ENCODE data around the gene ZNF234.
"Not testable (repeated sequence)": the region's sequence is repeated elsewhere in the genome, so short reads cannot be mapped to it uniquely, and the experiment has no call there.

Gene ZNF234

GRCh38 chr19:44202974-44203373, 61.6 kb downstream of the ZNF234 start:
- ATAC-seq: no peak
- TF ChIP-seq GLIS3 (CRISPR knock-in tag; IDR thresholded peaks at IDR 0.05) (no peak), CSRNP3 (CRISPR knock-in tag; IDR thresholded peaks at IDR 0.05) (no peak), CREB5 (CRISPR knock-in tag; IDR thresholded peaks at IDR 0.05; ENCODE audit: low read depth) (no peak), TOX (CRISPR knock-in tag; IDR thresholded peaks at IDR 0.05; ENCODE audit: borderline replicate concordance) (no peak), TCF4 (CRISPR knock-in tag; IDR thresholded peaks at IDR 0.05; ENCODE audit: borderline replicate concordance) (no peak), ZFP30 (CRISPR knock-in tag; IDR thresholded peaks at IDR 0.05) (no peak), ESRRG (CRISPR knock-in tag; IDR thresholded peaks at IDR 0.05) (no peak), ZNF8 (CRISPR knock-in tag; IDR thresholded peaks at IDR 0.05) (no peak), OSR1 (CRISPR knock-in tag; IDR thresholded peaks at IDR 0.05) (no peak), SNAI2 (CRISPR knock-in tag; IDR thresholded peaks at IDR 0.05) (no peak), ZNF565 (CRISPR knock-in tag; conservative IDR thresholded peaks at IDR 0.05; ENCODE audit: low read depth) (no peak), RARB (CRISPR knock-in tag; IDR thresholded peaks at IDR 0.05) (no peak), ISL1 (CRISPR knock-in tag; IDR thresholded peaks at IDR 0.05) (no peak), CSDC2 (CRISPR knock-in tag; IDR thresholded peaks at IDR 0.05) (no peak), BACH2 (CRISPR knock-in tag; IDR thresholded peaks at IDR 0.05; ENCODE audit: borderline replicate concordance) (no peak), ZFP3 (CRISPR knock-in tag; IDR thresholded peaks at IDR 0.05) (no peak)
- TF ChIP-seq, protein P1, sequence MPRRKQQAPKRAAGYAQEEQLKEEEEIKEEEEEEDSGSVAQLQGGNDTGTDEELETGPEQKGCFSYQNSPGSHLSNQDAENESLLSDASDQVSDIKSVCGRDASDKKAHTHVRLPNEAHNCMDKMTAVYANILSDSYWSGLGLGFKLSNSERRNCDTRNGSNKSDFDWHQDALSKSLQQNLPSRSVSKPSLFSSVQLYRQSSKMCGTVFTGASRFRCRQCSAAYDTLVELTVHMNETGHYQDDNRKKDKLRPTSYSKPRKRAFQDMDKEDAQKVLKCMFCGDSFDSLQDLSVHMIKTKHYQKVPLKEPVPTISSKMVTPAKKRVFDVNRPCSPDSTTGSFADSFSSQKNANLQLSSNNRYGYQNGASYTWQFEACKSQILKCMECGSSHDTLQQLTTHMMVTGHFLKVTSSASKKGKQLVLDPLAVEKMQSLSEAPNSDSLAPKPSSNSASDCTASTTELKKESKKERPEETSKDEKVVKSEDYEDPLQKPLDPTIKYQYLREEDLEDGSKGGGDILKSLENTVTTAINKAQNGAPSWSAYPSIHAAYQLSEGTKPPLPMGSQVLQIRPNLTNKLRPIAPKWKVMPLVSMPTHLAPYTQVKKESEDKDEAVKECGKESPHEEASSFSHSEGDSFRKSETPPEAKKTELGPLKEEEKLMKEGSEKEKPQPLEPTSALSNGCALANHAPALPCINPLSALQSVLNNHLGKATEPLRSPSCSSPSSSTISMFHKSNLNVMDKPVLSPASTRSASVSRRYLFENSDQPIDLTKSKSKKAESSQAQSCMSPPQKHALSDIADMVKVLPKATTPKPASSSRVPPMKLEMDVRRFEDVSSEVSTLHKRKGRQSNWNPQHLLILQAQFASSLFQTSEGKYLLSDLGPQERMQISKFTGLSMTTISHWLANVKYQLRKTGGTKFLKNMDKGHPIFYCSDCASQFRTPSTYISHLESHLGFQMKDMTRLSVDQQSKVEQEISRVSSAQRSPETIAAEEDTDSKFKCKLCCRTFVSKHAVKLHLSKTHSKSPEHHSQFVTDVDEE (CRISPR knock-in tag; IDR thresholded peaks at IDR 0.05): no peak
- TF ChIP-seq, protein P2, sequence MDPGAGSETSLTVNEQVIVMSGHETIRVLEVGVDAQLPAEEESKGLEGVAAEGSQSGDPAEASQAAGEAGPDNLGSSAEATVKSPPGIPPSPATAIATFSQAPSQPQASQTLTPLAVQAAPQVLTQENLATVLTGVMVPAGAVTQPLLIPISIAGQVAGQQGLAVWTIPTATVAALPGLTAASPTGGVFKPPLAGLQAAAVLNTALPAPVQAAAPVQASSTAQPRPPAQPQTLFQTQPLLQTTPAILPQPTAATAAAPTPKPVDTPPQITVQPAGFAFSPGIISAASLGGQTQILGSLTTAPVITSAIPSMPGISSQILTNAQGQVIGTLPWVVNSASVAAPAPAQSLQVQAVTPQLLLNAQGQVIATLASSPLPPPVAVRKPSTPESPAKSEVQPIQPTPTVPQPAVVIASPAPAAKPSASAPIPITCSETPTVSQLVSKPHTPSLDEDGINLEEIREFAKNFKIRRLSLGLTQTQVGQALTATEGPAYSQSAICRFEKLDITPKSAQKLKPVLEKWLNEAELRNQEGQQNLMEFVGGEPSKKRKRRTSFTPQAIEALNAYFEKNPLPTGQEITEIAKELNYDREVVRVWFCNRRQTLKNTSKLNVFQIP (CRISPR knock-in tag; IDR thresholded peaks at IDR 0.05; ENCODE audit: borderline replicate concordance, low read depth): no peak

GRCh38 chr19:44203877-44204276, 62.5 kb downstream of the ZNF234 start:
- ATAC-seq: not testable (repeated sequence)

GRCh38 chr19:44204772-44205171, 63.4 kb downstream of the ZNF234 start:
- no peak for ATAC-seq
- TF ChIP-seq ZNF8 (CRISPR knock-in tag; IDR thresholded peaks at IDR 0.05): no peak
- no peak for TF ChIP-seq ARNTL (CRISPR knock-in tag; IDR thresholded peaks at IDR 0.05; ENCODE audit: borderline replicate concordance, low read depth)
- TF ChIP-seq BACH2 (CRISPR knock-in tag; IDR thresholded peaks at IDR 0.05; ENCODE audit: borderline replicate concordance): no peak
- TF ChIP-seq OSR1 (CRISPR knock-in tag; IDR thresholded peaks at IDR 0.05): no peak
- TF ChIP-seq, protein P1 (CRISPR knock-in tag; IDR thresholded peaks at IDR 0.05): no peak
- TF ChIP-seq ZNF565 (CRISPR knock-in tag; conservative IDR thresholded peaks at IDR 0.05; ENCODE audit: low read depth): no peak
- TF ChIP-seq, protein P3, sequence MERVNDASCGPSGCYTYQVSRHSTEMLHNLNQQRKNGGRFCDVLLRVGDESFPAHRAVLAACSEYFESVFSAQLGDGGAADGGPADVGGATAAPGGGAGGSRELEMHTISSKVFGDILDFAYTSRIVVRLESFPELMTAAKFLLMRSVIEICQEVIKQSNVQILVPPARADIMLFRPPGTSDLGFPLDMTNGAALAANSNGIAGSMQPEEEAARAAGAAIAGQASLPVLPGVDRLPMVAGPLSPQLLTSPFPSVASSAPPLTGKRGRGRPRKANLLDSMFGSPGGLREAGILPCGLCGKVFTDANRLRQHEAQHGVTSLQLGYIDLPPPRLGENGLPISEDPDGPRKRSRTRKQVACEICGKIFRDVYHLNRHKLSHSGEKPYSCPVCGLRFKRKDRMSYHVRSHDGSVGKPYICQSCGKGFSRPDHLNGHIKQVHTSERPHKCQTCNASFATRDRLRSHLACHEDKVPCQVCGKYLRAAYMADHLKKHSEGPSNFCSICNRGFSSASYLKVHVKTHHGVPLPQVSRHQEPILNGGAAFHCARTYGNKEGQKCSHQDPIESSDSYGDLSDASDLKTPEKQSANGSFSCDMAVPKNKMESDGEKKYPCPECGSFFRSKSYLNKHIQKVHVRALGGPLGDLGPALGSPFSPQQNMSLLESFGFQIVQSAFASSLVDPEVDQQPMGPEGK (CRISPR knock-in tag; IDR thresholded peaks at IDR 0.05; ENCODE audit: borderline replicate concordance): no peak
- no peak for TF ChIP-seq RARB (CRISPR knock-in tag; IDR thresholded peaks at IDR 0.05)
- TF ChIP-seq ISL1 (CRISPR knock-in tag; IDR thresholded peaks at IDR 0.05): no peak
- no peak for TF ChIP-seq CSRNP3 (CRISPR knock-in tag; IDR thresholded peaks at IDR 0.05)
- no peak for TF ChIP-seq ZFP30 (CRISPR knock-in tag; IDR thresholded peaks at IDR 0.05)
- TF ChIP-seq TCF4 (CRISPR knock-in tag; IDR thresholded peaks at IDR 0.05; ENCODE audit: borderline replicate concordance): no peak
- TF ChIP-seq GLIS3 (CRISPR knock-in tag; IDR thresholded peaks at IDR 0.05): no peak
- no peak for TF ChIP-seq TOX (CRISPR knock-in tag; IDR thresholded peaks at IDR 0.05; ENCODE audit: borderline replicate concordance)
- TF ChIP-seq SNAI2 (CRISPR knock-in tag; IDR thresholded peaks at IDR 0.05): no peak
- no peak for TF ChIP-seq ZC3H10 (CRISPR knock-in tag; IDR thresholded peaks at IDR 0.05)
- TF ChIP-seq ESRRG (CRISPR knock-in tag; IDR thresholded peaks at IDR 0.05): no peak
- TF ChIP-seq, protein P2 (CRISPR knock-in tag; IDR thresholded peaks at IDR 0.05; ENCODE audit: borderline replicate concordance, low read depth): no peak

Measured in SK-N-SH treated with all-trans-retinoic acid at 6 μM for 48 hours (cell line).